ENCODE measurements around the gene INPP5D. TPM values are rescaled to one million over a fixed set of nuclear protein-coding genes. Genes with fewer than 3 reads are reported as not detected.

INPP5D gene
- total RNA-seq, 1 donor from 2014 or later: 79.2 TPM

GRCh38 chr2:233233618-233234230, 173.6 kb downstream of the INPP5D start:
- Mint-ChIP-seq H3K4me3 (ENCODE audit: unreplicated experiment) (no peak overlapping the region), H3K27ac (ENCODE audit: unreplicated experiment) (no peak overlapping the region), H3K36me3 (ENCODE audit: low read depth, unreplicated experiment) (no peaks in the 10 kb centered on the region), H3K4me1 (ENCODE audit: unreplicated experiment) (peaks cover 3% of the 10 kb centered on the region), H3K9me3 (ENCODE audit: unreplicated experiment) (no peaks in the 10 kb centered on the region), H3K27me3 (ENCODE audit: unreplicated experiment) (peaks cover 2% of the 10 kb centered on the region)
- no peak for TF ChIP-seq CTCF (IDR thresholded peaks at IDR 0.05; ENCODE audit: unreplicated experiment)
- no peak for DNase-seq (ENCODE audit: low spot score)

- no peak for TF ChIP-seq CTCF (IDR thresholded peaks at IDR 0.05; ENCODE audit: unreplicated experiment)
- no peak overlapping the region for H3K4me3 Mint-ChIP-seq (ENCODE audit: unreplicated experiment)
- H3K27me3 Mint-ChIP-seq (ENCODE audit: unreplicated experiment): peaks cover 2% of the 10 kb centered on the region
- no peak overlapping the region for H3K27ac Mint-ChIP-seq (ENCODE audit: unreplicated experiment)
- DNase-seq (ENCODE audit: low spot score): no peak
- peaks cover 8% of the 10 kb centered on the region for H3K4me1 Mint-ChIP-seq (ENCODE audit: unreplicated experiment)
- no peaks in the 10 kb centered on the region for H3K36me3 Mint-ChIP-seq (ENCODE audit: low read depth, unreplicated experiment)
- H3K9me3 Mint-ChIP-seq (ENCODE audit: unreplicated experiment): no peaks in the 10 kb centered on the region
Observed at GRCh38 chr2:233234264-233234663, 174.1 kb downstream of the INPP5D start.

GRCh38 chr2:233234996-233235395, 174.9 kb downstream of the INPP5D start:
- TF ChIP-seq CTCF (IDR thresholded peaks at IDR 0.05; ENCODE audit: unreplicated experiment): no peak
- H3K4me1 Mint-ChIP-seq (ENCODE audit: unreplicated experiment): peaks cover 13% of the 10 kb centered on the region
- no peak overlapping the region for H3K27ac Mint-ChIP-seq (ENCODE audit: unreplicated experiment)
- no peaks in the 10 kb centered on the region for H3K9me3 Mint-ChIP-seq (ENCODE audit: unreplicated experiment)
- no peak overlapping the region for H3K4me3 Mint-ChIP-seq (ENCODE audit: unreplicated experiment)
- H3K36me3 Mint-ChIP-seq (ENCODE audit: low read depth, unreplicated experiment): no peaks in the 10 kb centered on the region
- DNase-seq (ENCODE audit: low spot score): no peak
- H3K27me3 Mint-ChIP-seq (ENCODE audit: unreplicated experiment): peaks cover 4% of the 10 kb centered on the region

GRCh38 chr2:233235977-233236376, 175.8 kb downstream of the INPP5D start:
- Mint-ChIP-seq H3K4me1 (ENCODE audit: unreplicated experiment) (peaks cover 17% of the 10 kb centered on the region), H3K9me3 (ENCODE audit: unreplicated experiment) (no peaks in the 10 kb centered on the region), H3K27ac (ENCODE audit: unreplicated experiment) (no peak overlapping the region), H3K27me3 (ENCODE audit: unreplicated experiment) (peaks cover 4% of the 10 kb centered on the region), H3K4me3 (ENCODE audit: unreplicated experiment) (no peak overlapping the region), H3K36me3 (ENCODE audit: low read depth, unreplicated experiment) (no peaks in the 10 kb centered on the region)
- no peak for DNase-seq (ENCODE audit: low spot score)
- TF ChIP-seq CTCF (IDR thresholded peaks at IDR 0.05; ENCODE audit: unreplicated experiment): no peak

- no peak for TF ChIP-seq CTCF (IDR thresholded peaks at IDR 0.05; ENCODE audit: unreplicated experiment)
- H3K4me1 Mint-ChIP-seq (ENCODE audit: unreplicated experiment): peaks cover 18% of the 10 kb centered on the region
- H3K4me3 Mint-ChIP-seq (ENCODE audit: unreplicated experiment): no peak overlapping the region
- no peak overlapping the region for H3K27ac Mint-ChIP-seq (ENCODE audit: unreplicated experiment)
- no peaks in the 10 kb centered on the region for H3K36me3 Mint-ChIP-seq (ENCODE audit: low read depth, unreplicated experiment)
- H3K9me3 Mint-ChIP-seq (ENCODE audit: unreplicated experiment): no peaks in the 10 kb centered on the region
- H3K27me3 Mint-ChIP-seq (ENCODE audit: unreplicated experiment): peaks cover 4% of the 10 kb centered on the region
- DNase-seq (ENCODE audit: low spot score): no peak
Observed at GRCh38 chr2:233236820-233237589, 176.9 kb downstream of the INPP5D start.

Data from endothelial cell (in vitro differentiated cells).